ENCODE data around the gene OR2H1.
"Not testable (repeated sequence)": the region's sequence is repeated elsewhere in the genome, so short reads cannot be mapped to it uniquely, and the experiment has no call there.

The OR2H1 gene

DNA sequence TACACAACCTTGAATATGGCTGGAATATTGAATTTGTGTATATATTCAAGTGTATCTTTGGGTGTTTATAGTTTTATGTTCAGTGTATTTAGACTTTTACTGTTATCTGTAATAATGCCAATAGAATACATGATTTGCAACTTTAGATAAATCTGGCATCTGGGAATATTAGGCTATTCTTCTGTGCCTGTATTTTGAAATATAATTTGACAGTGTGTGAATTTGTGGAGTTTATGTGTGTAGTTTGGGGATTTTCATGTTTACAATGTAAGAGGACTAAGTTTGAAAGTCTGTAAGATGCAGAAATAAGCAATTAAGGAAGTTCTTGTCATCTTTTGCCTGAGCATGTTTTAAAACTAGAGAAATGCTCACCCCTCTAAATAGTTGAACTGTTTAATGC is 17.9 kb upstream of the OR2H1 start, which contains the start of gene OR10C1:
OR10C1 (plus strand) TSS at position 301 of the 400 bp plus-strand sequence. CDS start 710 bp downstream, outside the sequence.
- DNase-seq (ENCODE audit: low spot score): no peak
- TF ChIP-seq, protein P1, sequence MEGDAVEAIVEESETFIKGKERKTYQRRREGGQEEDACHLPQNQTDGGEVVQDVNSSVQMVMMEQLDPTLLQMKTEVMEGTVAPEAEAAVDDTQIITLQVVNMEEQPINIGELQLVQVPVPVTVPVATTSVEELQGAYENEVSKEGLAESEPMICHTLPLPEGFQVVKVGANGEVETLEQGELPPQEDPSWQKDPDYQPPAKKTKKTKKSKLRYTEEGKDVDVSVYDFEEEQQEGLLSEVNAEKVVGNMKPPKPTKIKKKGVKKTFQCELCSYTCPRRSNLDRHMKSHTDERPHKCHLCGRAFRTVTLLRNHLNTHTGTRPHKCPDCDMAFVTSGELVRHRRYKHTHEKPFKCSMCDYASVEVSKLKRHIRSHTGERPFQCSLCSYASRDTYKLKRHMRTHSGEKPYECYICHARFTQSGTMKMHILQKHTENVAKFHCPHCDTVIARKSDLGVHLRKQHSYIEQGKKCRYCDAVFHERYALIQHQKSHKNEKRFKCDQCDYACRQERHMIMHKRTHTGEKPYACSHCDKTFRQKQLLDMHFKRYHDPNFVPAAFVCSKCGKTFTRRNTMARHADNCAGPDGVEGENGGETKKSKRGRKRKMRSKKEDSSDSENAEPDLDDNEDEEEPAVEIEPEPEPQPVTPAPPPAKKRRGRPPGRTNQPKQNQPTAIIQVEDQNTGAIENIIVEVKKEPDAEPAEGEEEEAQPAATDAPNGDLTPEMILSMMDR (IDR thresholded peaks at IDR 0.05; ENCODE audit: extremely low read depth, missing control alignments): no peak

DNA sequence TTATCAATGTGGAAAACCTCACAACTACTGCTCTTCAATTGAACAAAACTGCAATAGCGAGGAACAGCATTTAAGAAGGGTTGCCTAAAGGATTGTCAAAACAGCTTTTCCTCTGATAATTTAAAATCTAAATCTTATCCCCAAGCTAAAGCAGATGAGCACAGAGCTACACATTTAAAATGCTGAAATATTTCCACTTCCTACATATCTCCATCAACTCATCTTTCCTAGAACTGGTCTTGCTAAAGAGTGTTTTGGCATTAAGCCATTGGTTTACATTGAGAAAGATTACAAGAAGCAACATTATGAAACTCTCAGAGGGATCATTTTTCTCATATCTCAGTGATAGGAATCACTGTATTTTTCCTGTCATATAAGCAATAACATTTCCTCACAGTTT is 14.2 kb upstream of the OR2H1 start:
- no peak for DNase-seq (ENCODE audit: low spot score)
- TF ChIP-seq, protein P1 (IDR thresholded peaks at IDR 0.05; ENCODE audit: extremely low read depth, missing control alignments): no peak

DNA sequence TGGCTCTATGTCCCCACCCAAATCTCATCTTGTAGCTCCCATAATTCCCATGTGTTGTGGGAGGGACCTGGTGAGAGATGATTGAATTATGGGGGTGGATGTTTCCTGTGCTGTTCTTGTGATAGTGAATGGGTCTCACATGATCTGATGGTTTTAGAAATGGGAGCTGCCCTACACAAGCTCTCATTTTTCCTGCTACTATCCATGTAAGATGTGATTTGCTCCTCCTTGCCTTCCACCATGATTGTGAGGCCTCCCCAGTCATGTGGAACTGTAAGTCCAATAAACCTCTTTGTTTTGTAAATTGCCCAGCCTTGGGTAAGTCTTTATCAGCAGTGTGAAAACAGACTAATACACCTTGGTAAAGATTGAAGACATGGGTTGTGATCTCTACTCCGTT is 12.9 kb upstream of the OR2H1 start:
- not testable (repeated sequence) for DNase-seq (ENCODE audit: low spot score)

DNA sequence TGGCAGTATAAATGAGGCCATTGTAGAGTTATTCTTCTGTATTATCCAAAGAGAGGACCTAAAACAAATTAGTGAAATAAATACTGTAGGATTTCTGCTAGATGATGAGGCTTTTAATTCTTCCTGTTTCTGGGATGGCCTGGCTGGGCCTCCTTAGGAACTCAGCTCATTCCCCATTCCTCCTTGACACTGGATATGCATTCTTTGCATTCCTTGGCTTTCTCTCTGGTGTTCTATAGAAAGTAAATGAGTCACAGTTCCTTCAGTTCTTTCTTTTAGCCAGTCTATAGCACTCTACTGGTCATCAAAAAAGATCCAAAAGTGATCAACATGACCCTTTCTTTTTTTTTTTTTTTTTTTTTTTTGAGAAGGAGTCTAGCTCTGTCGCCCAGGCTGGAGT is 9.3 kb upstream of the OR2H1 start:
- TF ChIP-seq, protein P1 (IDR thresholded peaks at IDR 0.05; ENCODE audit: extremely low read depth, missing control alignments): no peak
- DNase-seq (ENCODE audit: low spot score): no peak

DNA sequence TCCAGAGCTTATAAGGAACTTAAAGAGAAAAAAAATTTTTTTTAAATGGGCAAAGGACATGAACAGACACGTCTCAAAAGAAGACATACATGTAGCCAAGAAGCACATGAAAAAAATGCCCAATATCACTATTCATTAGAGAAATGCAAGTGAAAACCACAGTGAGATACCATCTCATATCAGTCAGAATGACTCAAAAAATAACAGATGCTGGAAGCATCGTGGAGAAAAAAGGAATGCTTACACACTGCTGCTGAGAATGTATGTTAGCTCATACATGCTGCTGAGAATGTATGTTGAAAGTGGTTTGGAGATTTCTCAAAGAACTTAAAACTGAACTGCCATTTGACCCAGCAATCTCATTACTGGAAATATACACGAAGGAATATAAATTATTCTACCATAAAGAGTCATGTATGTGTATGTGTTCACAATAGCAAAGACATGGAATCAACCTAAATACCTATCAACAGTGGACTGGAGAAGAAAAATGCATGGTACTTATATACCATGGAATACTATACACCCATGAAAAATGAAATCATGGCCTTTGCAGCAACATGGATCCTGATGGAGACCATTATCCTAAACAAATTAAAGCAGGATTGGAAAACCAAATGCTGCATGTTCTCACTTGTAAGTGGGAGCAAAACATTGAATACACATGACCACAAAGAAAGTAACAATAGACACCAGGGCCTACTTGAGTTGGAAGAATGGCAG is 5.3 kb upstream of the OR2H1 start:
- no peak for DNase-seq (ENCODE audit: low spot score)

DNA sequence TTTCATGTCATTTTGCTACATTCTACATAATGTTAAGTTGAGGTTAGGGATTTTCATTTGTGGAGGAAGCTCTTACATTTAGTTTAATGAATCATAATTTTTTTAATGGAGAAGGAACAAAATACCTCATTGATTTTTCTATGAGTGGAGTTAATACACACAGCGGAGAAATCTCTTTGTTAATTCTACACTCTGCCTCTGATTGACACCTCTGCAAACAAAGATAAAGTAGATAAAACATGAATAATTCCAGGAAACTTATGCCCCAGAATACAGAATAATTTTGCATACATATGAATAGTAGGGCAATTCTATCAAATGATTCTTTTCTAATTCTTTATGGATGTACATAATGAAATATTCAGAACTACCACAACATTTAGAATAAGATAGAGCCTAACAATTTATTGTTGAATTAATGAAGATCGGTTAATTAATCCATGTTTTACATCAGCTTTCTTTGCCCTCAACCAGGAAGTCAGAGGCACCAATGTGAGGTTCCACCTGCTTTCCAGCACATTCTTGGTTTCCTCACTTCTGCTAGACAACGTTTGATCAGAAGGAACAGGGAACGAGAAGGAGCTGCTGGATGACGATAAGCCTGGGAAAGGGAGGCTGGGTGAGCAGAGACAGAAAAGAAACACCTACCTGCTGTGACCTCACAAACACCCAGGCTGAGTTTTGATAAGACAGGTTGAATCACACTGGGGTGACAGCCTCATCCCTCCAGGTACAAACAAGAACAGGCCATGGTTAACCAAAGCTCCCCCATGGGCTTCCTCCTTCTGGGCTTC is 4.3 kb downstream of the OR2H1 start:
- TF ChIP-seq, protein P1 (IDR thresholded peaks at IDR 0.05; ENCODE audit: extremely low read depth, missing control alignments): no peak
- no peak for DNase-seq (ENCODE audit: low spot score)

More for the DNA sequence above, 5.3 kb upstream of the OR2H1 start:
- TF ChIP-seq, protein P1 (IDR thresholded peaks at IDR 0.05; ENCODE audit: extremely low read depth, missing control alignments): no peak

DNA sequence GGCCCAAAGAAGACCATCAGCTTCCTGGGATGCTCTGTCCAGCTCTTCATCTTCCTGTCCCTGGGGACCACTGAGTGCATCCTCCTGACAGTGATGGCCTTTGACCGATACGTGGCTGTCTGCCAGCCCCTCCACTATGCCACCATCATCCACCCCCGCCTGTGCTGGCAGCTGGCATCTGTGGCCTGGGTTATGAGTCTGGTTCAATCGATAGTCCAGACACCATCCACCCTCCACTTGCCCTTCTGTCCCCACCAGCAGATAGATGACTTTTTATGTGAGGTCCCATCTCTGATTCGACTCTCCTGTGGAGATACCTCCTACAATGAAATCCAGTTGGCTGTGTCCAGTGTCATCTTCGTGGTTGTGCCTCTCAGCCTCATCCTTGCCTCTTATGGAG is 5.1 kb downstream of the OR2H1 start:
- TF ChIP-seq, protein P1 (IDR thresholded peaks at IDR 0.05; ENCODE audit: extremely low read depth, missing control alignments): no peak
- no peak for DNase-seq (ENCODE audit: low spot score)

Measured in GM20000 (cell line).